PC-9 (cell line): ENCODE measurements around the gene PCDHGB2. TPM values are rescaled to one million over a fixed set of nuclear protein-coding genes. Genes with fewer than 3 reads are reported as not detected.
"Not testable (repeated sequence)": the region's sequence is repeated elsewhere in the genome, so short reads cannot be mapped to it uniquely, and the experiment has no call there.

Experiments used
- BruUV-seq: library from RNA; stranded (reverse); fragments of 400-500 nt; replicated peaks from 2 replicates; lab custom pipeline; 2021; lab: Mats Ljungman, UMichigan
- CTCF ChIA-PET: fragments of 300-600 bp; sonication (Branson Sonifier 250); formaldehyde crosslinking; loops from one replicate; lab custom pipeline; 2022; ENCODE audit warnings: antibody characterized with exemption; lab: Charles Lee
- POLR2A ChIA-PET: fragments of 300-600 bp; sonication (Branson Sonifier 250); formaldehyde crosslinking; loops from one replicate; lab custom pipeline; 2022; ENCODE audit warnings: antibody characterized with exemption; ENCODE audit not compliant: unreplicated experiment; lab: Charles Lee
- DNase-seq, 2 experiments: peaks; one replicate each; pipeline versions ENCODE4 v3.0.0 to v3.0.0-alpha.2; 2015 to 2022; ENCODE audit warnings: mixed read lengths in 1 of 2
- H2AFZ ChIP-seq: fragments of 200-600 bp; sonication (generic); 2 replicates; pipeline ENCODE4 v1.8.1; 2017; ENCODE audit warnings: antibody characterized with exemption
- H3F3A ChIP-seq: fragments of 200-600 bp; sonication (generic); 2 replicates; pipeline ENCODE4 v1.8.1; 2017; ENCODE audit warnings: antibody characterized with exemption, mild to moderate bottlenecking, low read depth; ENCODE audit not compliant: insufficient read depth
- H3K27ac ChIP-seq: fragments of 200-600 bp; sonication (generic); 2 replicates; pipeline ENCODE4 v1.6.1; 2016; ENCODE audit warnings: mixed run types
- H3K27me3 ChIP-seq: fragments of 200-600 bp; sonication (generic); 2 replicates; pipeline ENCODE4 v1.6.1; 2016; ENCODE audit warnings: low read depth, mixed run types; ENCODE audit not compliant: insufficient read depth
- H3K36me3 ChIP-seq: fragments of 200-600 bp; sonication (generic); 2 replicates; pipeline ENCODE4 v1.6.1; 2016; ENCODE audit warnings: low read depth, mixed run types
- H3K4me1 ChIP-seq: fragments of 200-600 bp; sonication (generic); replicated peaks from 2 replicates; pipeline ENCODE4 v1.6.1; 2016; ENCODE audit warnings: mixed run types; ENCODE audit not compliant: insufficient read depth
- H3K4me2 ChIP-seq: fragments of 200-600 bp; sonication (generic); 2 replicates; pipeline ENCODE4 v1.6.1; 2017; ENCODE audit warnings: mixed run types
- H3K4me3 ChIP-seq: fragments of 200-600 bp; sonication (generic); 2 replicates; pipeline ENCODE4 v1.6.1; 2016; ENCODE audit warnings: mixed run types
- H3K79me2 ChIP-seq: fragments of 200-600 bp; sonication (generic); 2 replicates; pipeline ENCODE4 v1.6.1; 2017; ENCODE audit warnings: low read depth, mixed run types
- H3K9me2 ChIP-seq: fragments of 200-600 bp; sonication (generic); 2 replicates; pipeline ENCODE4 v1.8.1; 2017; ENCODE audit warnings: mild to moderate bottlenecking; ENCODE audit not compliant: insufficient read depth
- H3K9me3 ChIP-seq: fragments of 200-600 bp; sonication (generic); 2 replicates; pipeline ENCODE4 v1.8.1; 2016; ENCODE audit warnings: low read depth; ENCODE audit not compliant: insufficient read depth
- H4K20me1 ChIP-seq: fragments of 200-600 bp; sonication (generic); 2 replicates; pipeline ENCODE4 v1.8.1; 2017; ENCODE audit not compliant: insufficient read depth
- CTCF ChIP-seq: fragments of 200-600 bp; sonication (generic); conservative IDR thresholded peaks from 2 replicates; pipeline ENCODE4 v1.6.1; 2017; ENCODE audit warnings: mixed run types, antibody characterized with exemption, mild to moderate bottlenecking, moderate library complexity
- EZH2 ChIP-seq: fragments of 200-600 bp; sonication (generic); IDR thresholded peaks from 2 replicates; pipeline ENCODE4 v1.8.0; 2017; ENCODE audit warnings: antibody characterized with exemption, low read depth
- intact Hi-C: fragments of 100-400 bp; cut with micrococcal nuclease; formaldehyde crosslinking; loops from one replicate; pipeline ENCODE4 v1.10.0; 2022; ENCODE audit not compliant: unreplicated experiment
- total RNA-seq: library from RNA; stranded (reverse); gene quantifications from 2 replicates; pipeline ENCODE4 v1.2.3, GENCODE V29; 2021

The PCDHGB2 gene
- total RNA-seq, 1 experiment from 2014 or later, result 0.28 TPM

- CTCF ChIA-PET, H4K20me1 ChIP-seq, DNase-seq, H2AFZ ChIP-seq, POLR2A ChIA-PET, H3K36me3 ChIP-seq, H3K9me3 ChIP-seq, H3K79me2 ChIP-seq, H3K4me1 ChIP-seq, H3K27ac ChIP-seq, intact Hi-C loops, H3F3A ChIP-seq, H3K9me2 ChIP-seq, H3K4me3 ChIP-seq, BruUV-seq: not testable (repeated sequence)
- peak within 1 kb of the TSS; percentile 31; the same call in 1 of the 2 replicates for H3K4me2 ChIP-seq
- peak; percentile 40; the same call in 1 of the 2 replicates for TF ChIP-seq CTCF
- H3K27me3 ChIP-seq, result peaks cover 36% of the 10 kb centered on the region
These were observed 27.9 kb downstream of the PCDHGB2 start, which contains the start of gene PCDHGB4 for GRCh38 chr5:141387557-141388311. TSS of gene PCDHGB4 (plus strand) at chr5:141387698. CDS start at chr5:141387885, 187 bp downstream.

GRCh38 chr5:141388661-141389060, 28.9 kb downstream of the PCDHGB2 start:
- Histone ChIP-seq H3K4me3 (no peak overlapping the region), H2AFZ (no peak overlapping the region), H3K9me2 (no peaks in the 10 kb centered on the region), H3K9me3 (no peaks in the 10 kb centered on the region), H3F3A (no peaks in the 10 kb centered on the region), H3K4me2 (peak overlapping the region; percentile 31; the same call in 1 of the 2 replicates), H4K20me1 (no peaks in the 10 kb centered on the region), H3K36me3 (no peaks in the 10 kb centered on the region), H3K27me3 (peaks cover 27% of the 10 kb centered on the region), H3K79me2 (no peaks in the 10 kb centered on the region), H3K4me1 (no peaks in the 10 kb centered on the region), H3K27ac (no peak overlapping the region)
- BruUV-seq, result no TSS peak
- CTCF ChIA-PET, result interaction anchor here (0.6 kb wide), 1 partner anchor 50 kb away, joined by 3 read pairs; no protein-coding TSS in a partner anchor
- intact Hi-C loops, result no loop called here
- TF ChIP-seq EZH2, result no peak
- TF ChIP-seq CTCF, result no peak
- no peak for DNase-seq
- POLR2A ChIA-PET, result no interaction called here

GRCh38 chr5:141389153-141390042, 29.6 kb downstream of the PCDHGB2 start:
- ChIA-PET CTCF (interaction anchor here (0.6 kb wide), 1 partner anchor 50 kb away, joined by 3 read pairs; no protein-coding TSS in a partner anchor), POLR2A (no interaction called here)
- intact Hi-C loops, result no loop called here
- no peak overlapping the region for H2AFZ ChIP-seq
- no peaks in the 10 kb centered on the region for H3K9me3 ChIP-seq
- H3K27me3 ChIP-seq, result peaks cover 19% of the 10 kb centered on the region
- DNase-seq, result no peak
- no peaks in the 10 kb centered on the region for H3K4me1 ChIP-seq
- no TSS peak for BruUV-seq
- TF ChIP-seq CTCF (no peak), EZH2 (no peak)
- H3K36me3 ChIP-seq, result no peaks in the 10 kb centered on the region
- no peak overlapping the region for H3K27ac ChIP-seq
- no peaks in the 10 kb centered on the region for H3K79me2 ChIP-seq
- no peak overlapping the region for H3K4me3 ChIP-seq
- H3K4me2 ChIP-seq, result no peak overlapping the region
- H3K9me2 ChIP-seq, result no peaks in the 10 kb centered on the region
- no peaks in the 10 kb centered on the region for H4K20me1 ChIP-seq
- no peaks in the 10 kb centered on the region for H3F3A ChIP-seq
